Neutrophil (primary cell): ENCODE measurements around the gene GATA2.

Experiments
- H3K27ac ChIP-seq: fragments of 200-600 bp; sonication (generic); 2 replicates; pipeline ENCODE4 v1.5.1; 2016; ENCODE audit warnings: mild to moderate bottlenecking, moderate library complexity
- H3K27me3 ChIP-seq: fragments of 200-600 bp; sonication (generic); 2 replicates; pipeline ENCODE4 v1.6.0; 2016; ENCODE audit warnings: mild to moderate bottlenecking
- H3K36me3 ChIP-seq: fragments of 200-600 bp; sonication (generic); 2 replicates; pipeline ENCODE4 v1.5.1; 2017
- H3K4me1 ChIP-seq, 2 experiments: fragments of 200-600 bp in 1 of 2; sonication (generic) in 1 of 2; 1 replicate in 1 of 2; 2 replicates in 1 of 2; pipeline versions ENCODE4 v1.5.1 to v1.6.1; 2013 to 2016; ENCODE audit warnings: low read depth in 1 of 2, low read length in 1 of 2, mild to moderate bottlenecking in 1 of 2, moderate library complexity in 1 of 2; ENCODE audit not compliant: control insufficient read depth in 1 of 2, insufficient read depth in 1 of 2
- H3K4me3 ChIP-seq, 2 experiments: fragments of 200-600 bp in 1 of 2; sonication (generic) in 1 of 2; 1 replicate in 1 of 2; 2 replicates in 1 of 2; pipeline ENCODE4 v1.5.1; 2013 to 2016; ENCODE audit warnings: low read depth in 1 of 2, low read length in 1 of 2, mild to moderate bottlenecking in 1 of 2, moderate library complexity in 1 of 2
- H3K9me3 ChIP-seq: fragments of 200-600 bp; sonication (generic); 2 replicates; pipeline ENCODE4 v1.5.1; 2016
- CTCF ChIP-seq: fragments of 200-600 bp; sonication (generic); IDR thresholded peaks from 2 replicates; pipeline ENCODE4 v1.5.1; 2016; ENCODE audit warnings: antibody characterized with exemption

The GATA2 gene

GRCh38 chr3:128462341-128462910 is 30.6 kb downstream of the GATA2 start:
- peaks cover 34% of the 10 kb centered on the region for H3K27me3 ChIP-seq
- no peak overlapping the region for H3K4me3 ChIP-seq
- H3K4me1 ChIP-seq = no peaks in the 10 kb centered on the region
- H3K9me3 ChIP-seq = no peaks in the 10 kb centered on the region
- no peak for TF ChIP-seq CTCF
- H3K27ac ChIP-seq = no peak overlapping the region
- H3K36me3 ChIP-seq = no peaks in the 10 kb centered on the region

- Histone ChIP-seq H3K4me1 (no peaks in the 10 kb centered on the region), H3K4me3 (no peak overlapping the region), H3K36me3 (no peaks in the 10 kb centered on the region), H3K9me3 (no peaks in the 10 kb centered on the region), H3K27me3 (peaks cover 35% of the 10 kb centered on the region), H3K27ac (no peak overlapping the region)
- TF ChIP-seq CTCF = no peak
Measured at GRCh38 chr3:128461731-128462130, 31.3 kb downstream of the GATA2 start.

GRCh38 chr3:128459461-128459820 is 33.6 kb downstream of the GATA2 start:
- TF ChIP-seq CTCF = no peak
- peaks cover 46% of the 10 kb centered on the region for H3K27me3 ChIP-seq
- H3K9me3 ChIP-seq = no peaks in the 10 kb centered on the region
- H3K4me1 ChIP-seq = no peaks in the 10 kb centered on the region
- no peak overlapping the region for H3K27ac ChIP-seq
- no peaks in the 10 kb centered on the region for H3K36me3 ChIP-seq
- H3K4me3 ChIP-seq = no peak overlapping the region

GRCh38 chr3:128458746-128459460 is 34.1 kb downstream of the GATA2 start:
- H3K27me3 ChIP-seq = peaks cover 48% of the 10 kb centered on the region
- no peak overlapping the region for H3K4me3 ChIP-seq
- no peaks in the 10 kb centered on the region for H3K9me3 ChIP-seq
- no peaks in the 10 kb centered on the region for H3K36me3 ChIP-seq
- no peaks in the 10 kb centered on the region for H3K4me1 ChIP-seq
- TF ChIP-seq CTCF = no peak
- no peak overlapping the region for H3K27ac ChIP-seq

- no peaks in the 10 kb centered on the region for H3K36me3 ChIP-seq
- H3K4me1 ChIP-seq = no peaks in the 10 kb centered on the region
- H3K4me3 ChIP-seq = no peak overlapping the region
- H3K27ac ChIP-seq = no peak overlapping the region
- H3K27me3 ChIP-seq = peaks cover 57% of the 10 kb centered on the region
- H3K9me3 ChIP-seq = no peaks in the 10 kb centered on the region
- no peak for TF ChIP-seq CTCF
Measured at GRCh38 chr3:128457937-128458336, 35.1 kb downstream of the GATA2 start.
